HG03139 (cell line): ENCODE measurements around the gene POLQ.
"Not testable (repeated sequence)": the region's sequence is repeated elsewhere in the genome, so short reads cannot be mapped to it uniquely, and the experiment has no call there.

Experiments
- ATAC-seq: cut with Tn5 transposase; IDR thresholded peaks from one replicate; pipeline ENCODE4 v1.9.1; 2021; ENCODE audit not compliant: unreplicated experiment

The POLQ gene

DNA sequence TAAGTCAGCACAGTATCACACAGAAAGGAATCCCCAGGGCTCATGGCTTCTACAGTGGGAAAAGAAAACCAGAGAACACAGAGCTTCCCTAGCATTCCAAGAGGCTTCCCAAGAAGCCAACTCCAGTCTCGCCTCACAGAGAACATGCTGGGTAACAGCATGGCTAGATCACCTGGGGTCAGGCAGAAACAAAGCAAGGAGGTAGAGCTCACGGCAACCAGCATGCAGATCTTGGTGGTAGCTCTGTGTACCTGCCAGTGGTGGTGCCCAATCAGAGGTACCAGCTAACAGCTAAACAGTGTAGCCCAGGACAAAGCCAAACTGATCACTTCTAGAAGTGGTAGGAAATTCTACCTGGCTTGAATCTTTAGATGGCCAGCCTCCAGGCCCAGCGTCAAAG, 31.3 kb downstream of the POLQ start:
- no peak for ATAC-seq

DNA sequence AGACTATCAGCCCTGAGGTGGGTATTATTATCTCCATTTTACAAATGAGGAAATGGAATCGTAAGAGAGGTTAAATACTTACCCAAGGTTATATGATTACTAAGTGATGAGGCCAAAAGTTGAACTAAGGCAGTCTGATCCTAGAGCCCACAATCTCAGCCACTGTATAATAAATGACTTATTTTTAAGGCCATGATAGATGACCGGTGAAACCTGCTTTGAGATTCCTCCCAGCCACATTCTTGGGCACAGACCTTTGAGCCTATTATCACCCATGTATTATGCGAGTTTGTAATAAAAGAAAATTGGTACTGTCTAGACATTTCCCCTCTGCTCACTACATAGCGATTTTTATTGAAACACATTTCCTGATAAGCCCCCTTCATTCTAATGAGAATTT, 37.4 kb downstream of the POLQ start:
- no peak for ATAC-seq

DNA sequence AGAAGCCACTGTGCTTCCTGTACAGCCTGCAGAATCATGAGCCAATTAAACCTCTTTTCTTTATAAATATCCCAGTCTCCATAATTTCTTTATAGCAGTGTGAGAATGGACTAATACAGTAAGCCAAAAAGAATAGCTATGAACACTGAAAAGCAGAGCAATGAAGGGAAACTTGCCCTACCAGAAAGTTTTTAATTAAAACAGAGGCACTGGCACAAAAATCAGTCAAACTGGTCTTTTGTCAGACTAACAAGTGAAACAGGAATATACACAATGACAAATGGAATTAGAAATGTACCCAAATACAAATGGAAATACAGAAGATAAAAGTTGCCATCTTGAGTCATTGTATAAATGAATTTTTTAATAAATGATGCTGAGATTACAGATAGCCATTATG, 40.5 kb downstream of the POLQ start:
- ATAC-seq, result no peak

DNA sequence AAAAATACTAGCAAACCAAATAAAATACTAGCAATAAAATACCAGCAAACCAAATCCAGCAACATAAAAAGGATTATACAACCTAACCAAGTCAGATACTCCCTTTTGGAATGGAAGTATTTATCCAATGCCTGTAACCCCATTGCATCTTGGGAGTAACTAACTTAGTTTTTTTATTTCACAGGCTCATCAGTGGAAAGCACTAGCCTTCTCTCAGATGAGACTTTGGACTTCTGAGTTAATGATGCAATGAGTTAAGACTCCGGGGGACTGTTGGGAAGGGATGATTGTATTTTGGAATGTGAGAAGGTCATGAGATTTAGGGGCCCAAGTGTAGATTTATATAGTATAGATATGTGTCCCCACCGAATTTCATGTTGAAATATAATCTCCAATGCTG, 41.2 kb downstream of the POLQ start:
- no peak for ATAC-seq

DNA sequence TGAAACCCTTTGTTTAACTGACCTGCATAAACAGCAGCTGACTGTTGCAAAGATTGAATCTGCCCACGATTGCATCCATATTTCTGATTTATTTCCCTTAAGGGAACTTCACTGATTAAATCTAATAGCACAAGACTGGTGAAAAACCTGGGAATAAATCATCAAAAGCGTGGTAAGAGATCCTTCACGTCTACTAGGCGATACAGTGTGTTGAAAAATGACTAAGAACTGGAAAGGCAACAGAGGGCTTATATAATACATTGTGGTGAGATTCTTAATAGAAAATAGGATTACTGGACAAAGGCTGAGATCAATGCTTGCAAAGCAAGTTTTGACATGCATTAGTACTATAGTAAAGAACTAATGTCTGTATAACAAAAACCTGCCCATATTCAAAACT, 49.0 kb downstream of the POLQ start:
- ATAC-seq, result no peak

DNA sequence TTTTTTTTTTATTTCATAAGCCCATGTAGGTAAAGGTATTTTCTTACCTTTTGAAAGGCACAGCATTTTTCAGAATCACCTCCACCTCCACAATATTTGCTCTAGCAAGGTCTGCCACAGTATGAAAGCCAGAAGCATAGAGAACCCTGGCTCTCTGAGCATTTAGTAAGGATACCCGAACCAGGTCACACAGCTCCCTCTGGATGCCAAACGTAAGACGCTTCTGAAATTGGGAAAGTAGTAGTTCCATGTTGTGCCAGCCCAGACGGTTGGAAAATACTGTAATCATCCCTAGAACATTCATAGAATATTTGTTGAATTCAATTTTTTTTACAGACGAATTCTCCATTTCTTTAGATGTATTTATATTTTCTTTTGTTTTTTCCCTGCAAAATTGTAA, 52.4 kb downstream of the POLQ start:
- ATAC-seq, result no peak

DNA sequence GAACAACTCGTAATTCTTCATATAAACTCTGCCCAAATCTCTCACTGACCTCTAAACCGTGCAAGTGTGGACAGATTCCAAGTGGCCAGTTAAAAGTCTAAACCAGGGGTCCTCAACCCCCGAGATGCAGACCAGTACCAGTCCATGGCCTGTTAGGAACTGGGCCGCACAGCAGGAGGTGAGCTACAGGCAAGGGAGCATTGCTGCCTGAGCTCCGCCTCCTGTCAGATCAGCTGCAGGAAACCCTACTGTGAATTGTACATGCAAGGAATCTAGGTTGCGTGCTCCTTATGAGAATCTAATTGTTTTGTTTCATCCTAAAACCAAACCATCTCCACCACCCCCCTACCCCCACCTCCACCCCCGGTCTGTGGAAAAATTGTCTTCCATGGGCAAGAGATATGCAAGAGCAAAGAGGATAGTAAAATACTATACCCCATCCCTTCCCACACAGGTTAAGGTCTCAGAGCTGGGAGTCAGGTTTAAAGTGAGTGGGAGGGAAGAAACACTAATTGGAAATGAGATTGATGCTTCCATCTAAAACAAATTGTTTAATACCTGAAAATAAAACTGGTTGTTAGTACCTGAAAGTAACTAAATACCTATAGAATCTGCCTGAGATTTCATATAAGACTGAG, 54.0 kb downstream of the POLQ start:
- no peak for ATAC-seq

DNA sequence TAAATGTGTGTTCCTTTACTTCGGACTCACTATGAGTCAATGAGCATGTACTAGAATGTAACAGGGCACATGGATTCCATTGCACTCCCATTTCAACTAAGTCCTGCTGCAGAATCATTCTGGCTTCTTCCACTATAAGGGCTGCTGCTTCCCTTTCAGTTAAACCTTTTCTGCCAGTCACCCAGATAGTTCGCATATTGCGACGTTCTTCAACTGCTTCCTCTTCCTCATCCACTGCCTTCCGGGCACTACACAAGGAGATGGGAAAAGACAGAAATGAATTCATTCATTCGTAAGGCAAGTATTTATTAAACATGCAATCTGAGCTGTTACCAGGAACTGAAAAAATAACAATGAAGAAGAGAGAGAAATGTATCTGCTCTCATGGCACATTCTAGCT, 55.6 kb downstream of the POLQ start:
- no peak for ATAC-seq

DNA sequence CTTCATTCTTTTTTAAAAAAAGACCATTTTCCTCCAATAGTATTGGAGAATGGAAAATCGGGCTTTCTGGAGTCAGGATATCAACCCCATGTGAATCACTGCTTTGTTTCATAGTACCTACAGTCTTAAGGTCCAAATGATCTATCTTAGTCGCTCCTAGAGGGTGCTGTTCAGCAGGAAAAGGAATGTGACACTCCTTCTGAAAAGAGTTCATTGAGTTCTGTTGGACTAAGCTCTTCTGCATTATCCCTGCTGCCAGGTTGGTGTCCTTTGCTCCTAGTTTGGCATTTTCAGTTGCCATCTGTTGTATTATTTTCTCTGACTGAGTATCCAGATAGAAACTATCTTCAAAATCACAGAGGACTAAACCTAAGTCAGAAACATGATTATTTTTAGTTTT, 57.2 kb downstream of the POLQ start:
- no peak for ATAC-seq

DNA sequence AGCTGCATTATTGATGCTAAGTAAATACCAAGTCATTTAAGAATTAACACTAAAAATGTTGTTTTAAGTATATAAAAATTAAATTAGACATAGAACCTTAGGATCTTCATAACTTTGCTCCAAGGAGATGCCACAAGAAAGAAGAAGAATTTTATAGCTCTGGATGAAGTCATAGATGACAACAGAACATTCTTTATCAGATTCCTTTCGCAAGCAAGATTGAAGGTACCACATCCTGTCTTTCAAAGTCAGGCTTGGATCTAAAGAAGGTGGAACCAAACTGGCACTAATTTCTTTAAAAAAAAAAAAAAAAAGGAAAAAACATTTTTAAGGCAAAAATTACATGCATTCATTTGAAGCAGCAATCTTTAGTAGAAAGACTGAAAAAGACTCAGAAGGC, 62.5 kb downstream of the POLQ start:
- ATAC-seq, result no peak

DNA sequence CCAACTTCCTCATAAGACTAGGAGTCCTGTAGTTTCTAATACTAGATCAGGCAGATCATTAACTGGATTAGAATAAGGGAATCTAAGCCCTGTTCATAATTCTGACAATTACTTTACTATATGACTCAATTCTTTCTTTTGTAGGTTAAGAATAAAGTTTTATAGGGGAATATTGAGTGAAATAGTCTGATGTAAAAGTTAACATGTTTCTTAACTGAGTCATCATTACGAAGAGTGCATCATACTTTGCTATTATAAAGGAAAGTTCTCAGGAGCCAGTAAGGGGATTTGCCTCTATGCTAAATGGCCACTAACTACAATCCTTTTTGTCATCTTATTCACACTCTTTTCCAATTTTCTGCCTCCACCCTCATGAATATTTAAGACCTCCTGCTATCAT, 63.1 kb downstream of the POLQ start:
- no peak for ATAC-seq

DNA sequence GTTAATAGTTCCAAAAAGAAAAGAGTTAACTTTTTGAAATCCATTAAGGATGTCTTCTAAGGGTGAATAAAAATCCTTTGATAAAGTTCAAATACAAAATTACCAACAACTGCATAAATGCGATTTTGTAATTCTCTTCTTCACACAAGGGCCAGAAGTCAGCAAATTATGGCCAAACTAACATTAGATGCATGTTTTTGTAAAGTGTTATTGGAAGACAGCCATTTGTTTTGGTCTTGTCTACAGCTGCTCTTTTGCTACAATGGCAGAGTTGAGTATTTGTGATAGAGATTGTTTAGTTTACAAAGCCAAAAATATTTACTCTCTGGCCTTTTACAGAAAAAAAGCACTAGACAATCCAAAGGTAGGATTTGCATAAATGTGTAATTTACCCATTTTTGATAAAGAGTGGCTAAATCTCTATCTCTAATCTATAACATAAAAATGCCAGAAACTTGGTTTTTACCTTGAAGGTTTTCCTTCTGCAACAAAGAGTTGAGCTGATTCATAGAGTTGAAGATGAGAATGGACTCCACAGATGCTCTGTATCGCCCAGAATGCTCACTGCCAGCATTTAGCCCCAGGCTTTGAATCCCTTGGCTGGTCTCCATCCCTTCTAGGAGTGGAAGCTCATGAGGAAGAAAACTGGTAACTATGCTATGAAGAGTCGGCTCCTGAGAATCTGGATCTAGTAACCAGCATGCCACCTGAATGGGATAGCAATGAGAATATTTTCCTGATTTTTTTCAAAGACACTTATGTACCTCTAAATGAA, 64.5 kb downstream of the POLQ start:
- no peak for ATAC-seq

DNA sequence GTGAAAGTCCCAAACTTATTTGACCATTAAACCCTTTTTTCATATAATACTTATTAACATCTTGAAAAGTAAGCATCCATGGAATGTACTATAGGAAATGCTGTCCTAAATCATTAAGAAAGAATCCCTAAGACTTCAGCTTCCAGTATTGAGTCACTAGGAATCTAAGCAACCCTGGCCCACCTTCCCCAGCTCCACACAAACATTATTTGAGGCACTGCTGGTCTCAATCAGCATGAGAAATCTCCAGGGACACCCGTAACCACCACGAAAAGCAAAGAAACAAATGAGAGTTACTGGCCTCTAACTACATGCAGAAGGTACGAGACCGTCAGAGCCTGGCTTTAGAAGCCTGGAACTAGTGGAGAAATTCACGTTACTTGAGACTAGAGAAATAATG, 68.2 kb downstream of the POLQ start:
- ATAC-seq, result no peak

DNA sequence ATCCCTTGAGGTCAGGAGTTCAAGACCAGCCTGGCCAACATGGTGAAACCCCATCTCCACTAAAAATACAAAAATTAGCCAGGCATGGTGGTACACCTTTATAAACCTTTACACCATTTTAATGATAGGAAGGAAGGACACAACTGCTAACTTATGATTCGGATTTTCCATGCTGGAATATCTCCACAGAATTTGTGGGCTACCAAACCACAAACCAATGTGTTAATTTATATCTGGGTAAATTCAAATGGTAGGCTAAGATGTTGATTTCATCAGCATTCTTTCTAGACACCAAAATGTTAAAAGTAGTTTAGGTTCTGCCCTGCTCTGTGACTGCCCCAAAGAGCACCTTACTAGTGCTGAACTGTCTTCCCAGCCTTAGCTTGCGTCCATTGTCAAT, 72.8 kb downstream of the POLQ start:
- ATAC-seq, result no peak

DNA sequence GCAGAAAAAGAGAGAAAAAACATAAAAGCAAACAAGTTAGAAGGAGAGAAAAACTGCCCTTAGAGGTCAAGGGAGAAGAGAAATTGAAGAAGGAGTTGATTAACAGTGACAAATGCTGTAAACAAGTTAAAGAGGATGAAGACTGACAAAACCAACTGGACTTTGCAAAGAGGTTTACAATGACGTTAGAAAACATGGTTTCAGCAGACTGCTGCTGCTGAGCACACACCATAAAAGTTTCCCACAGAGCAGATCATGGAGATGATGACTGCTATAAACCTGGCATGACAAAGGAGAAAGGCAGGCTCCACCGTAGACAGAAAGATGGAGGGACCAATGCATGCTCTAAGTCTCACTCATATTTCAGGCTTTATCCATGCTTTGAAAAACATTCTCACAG, 78.7 kb downstream of the POLQ start:
- ATAC-seq, result no peak

DNA sequence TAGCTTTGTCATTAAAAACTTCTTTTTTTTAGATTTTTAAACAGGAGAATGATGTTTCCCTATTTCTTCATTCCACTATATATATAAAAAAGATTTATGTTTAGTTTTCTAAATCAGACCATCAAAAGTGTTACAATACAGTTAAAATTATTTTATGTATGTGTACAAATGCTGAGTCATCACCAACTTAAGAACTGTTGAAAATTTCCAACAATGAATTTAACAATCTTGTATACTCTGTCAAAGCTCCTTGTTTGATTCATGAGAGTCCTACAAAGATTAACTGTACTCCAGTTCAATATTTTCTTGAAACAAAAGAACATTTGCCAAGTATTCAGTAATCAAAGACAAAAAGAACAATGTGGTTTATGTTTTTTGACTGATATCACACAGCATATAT, 82.0 kb downstream of the POLQ start:
- ATAC-seq, result no peak

DNA sequence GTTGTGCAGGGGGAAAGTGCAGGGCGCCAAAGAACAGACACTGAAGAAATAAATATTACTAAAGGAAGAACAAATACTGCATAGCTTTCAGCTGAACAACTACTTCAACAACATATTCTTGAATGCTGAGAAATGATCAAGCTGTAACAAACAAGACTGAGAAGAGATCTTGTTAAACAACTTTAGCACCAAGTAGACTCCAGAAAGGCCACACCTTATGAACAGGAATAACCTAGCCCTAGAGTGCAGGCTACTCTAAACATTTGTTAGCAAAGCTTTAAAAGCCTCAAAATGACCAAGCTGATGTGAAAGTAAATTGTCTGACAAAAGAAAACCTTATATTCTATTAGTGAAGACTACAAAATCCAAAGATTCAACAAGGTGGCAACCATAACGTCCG, 83.2 kb downstream of the POLQ start:
- no peak for ATAC-seq

DNA sequence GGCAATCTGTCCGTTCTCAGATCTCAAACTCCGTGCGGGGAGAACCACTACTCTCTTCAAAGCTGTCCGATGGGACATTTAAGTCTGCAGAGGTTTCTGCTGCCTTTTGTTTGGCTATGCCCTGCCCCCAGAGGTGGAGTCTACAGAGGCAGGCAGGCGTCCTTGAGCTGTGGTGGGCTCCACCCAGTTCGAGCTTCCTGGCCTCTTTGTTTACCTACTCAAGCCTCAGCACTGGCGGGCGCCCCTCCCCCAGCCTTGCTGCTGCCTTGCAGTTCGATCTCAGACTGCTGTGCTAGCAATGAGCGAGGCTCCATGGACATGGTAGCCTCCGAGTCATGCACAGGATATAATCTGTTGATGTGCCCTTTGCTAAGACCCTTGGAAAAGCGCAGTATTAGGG, 94.0 kb downstream of the POLQ start:
- not testable (repeated sequence) for ATAC-seq

DNA sequence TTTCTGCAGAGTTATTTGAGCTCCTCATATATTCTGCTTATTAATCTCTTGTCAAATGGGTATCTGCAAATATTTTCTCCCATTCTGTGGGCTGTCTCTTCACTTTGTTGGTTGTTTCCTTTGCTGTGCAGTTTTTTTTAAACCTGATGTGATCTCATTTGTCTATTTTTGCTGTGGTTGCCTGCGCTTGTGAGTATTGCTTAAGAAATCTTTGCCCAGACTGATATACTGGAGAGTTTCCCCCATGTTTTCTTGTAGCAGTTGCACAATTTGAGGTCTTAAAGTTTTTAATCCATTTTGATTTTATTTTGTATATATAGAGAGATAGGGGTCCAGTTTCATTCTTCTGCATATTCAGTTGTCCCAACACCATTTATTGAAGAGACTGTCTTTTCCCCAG, 102.3 kb downstream of the POLQ start:
- ATAC-seq, result no peak

DNA sequence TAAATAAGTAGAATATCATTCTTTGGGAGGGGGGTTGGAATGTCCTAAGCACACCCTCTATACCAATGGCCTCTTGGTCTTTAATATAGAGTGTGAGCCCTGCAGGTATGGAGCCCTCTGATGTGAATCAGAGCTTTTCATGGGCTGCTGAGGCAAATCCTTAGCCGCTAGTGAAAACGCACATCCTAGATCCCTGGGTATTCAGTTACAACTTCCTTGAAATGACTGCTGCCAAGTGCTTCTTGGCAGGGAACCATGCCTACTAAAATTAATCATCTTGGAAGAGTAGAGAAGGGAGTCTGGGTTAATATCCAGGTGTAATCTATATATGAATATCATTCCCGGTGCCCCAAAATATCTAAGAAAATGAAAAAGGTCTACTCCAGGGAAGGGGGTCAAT, 109.1 kb downstream of the POLQ start:
- no peak for ATAC-seq

DNA sequence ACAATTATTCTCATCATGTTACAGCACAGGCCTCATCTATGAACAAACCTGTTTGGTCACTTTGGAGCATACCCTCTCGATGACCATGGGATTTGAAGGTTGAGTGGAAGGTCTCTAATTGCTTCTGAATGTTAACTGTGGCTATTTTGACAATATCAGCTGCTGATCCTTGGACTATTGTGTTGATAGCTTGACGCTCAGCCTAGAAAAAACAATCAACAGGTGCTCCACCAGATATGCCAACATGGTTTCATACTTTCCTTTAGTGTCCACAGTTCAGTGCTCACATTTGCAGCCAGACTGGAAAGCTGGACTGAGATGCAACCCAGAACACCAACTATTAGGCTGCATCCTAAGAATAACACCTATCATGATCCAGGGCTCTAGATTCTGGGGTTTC, 109.7 kb downstream of the POLQ start:
- ATAC-seq, result no peak

DNA sequence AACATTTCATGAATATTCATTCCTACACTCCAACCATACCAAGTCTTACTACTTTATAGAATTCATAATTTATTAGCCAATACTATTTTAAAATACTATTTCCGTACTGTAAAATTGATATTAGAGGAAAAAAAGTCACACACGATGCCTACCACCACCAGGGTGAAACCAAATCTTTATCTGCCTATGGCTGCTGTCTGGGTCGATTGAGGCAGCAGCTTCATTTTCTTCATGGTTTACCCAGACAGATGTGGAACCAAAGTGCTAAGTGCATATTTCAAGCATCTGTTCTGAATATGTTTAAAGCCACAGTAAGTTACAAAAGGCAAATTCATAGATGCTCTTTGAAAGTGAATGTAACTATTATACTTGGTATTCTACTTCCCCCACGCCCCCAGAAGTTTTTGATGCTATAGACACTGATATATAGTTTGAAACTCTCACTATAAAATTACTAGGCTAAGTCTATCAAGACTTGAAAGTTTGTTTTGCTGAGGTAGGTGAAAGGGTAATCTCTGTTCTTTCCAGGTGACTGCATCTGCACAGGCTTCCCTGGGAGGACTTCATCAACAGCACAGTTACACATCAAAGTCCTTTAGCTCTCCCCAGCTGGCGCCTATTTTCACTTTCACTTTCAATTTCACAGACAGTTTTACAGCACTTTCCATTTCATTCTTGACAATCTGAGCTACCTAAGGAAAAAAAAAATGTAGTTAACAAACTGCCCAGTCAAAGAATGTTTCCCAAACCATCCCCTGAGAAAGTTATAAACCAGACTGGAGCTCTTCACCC, 113.9 kb downstream of the POLQ start:
- peak; percentile 92 for ATAC-seq
